ENCODE measurements around the gene MARCHF3.
"Not testable (repeated sequence)": the region's sequence is repeated elsewhere in the genome, so short reads cannot be mapped to it uniquely, and the experiment has no call there.

Gene MARCHF3

GRCh38 chr5:127011961-127012644 lies 18.3 kb downstream of the MARCHF3 start:
- no peak for DNase-seq

GRCh38 chr5:127011153-127011552 lies 19.2 kb downstream of the MARCHF3 start:
- DNase-seq = no peak

- DNase-seq = no peak
Measured at GRCh38 chr5:127010362-127010761, 20.0 kb downstream of the MARCHF3 start.

- no peak for DNase-seq
Measured at GRCh38 chr5:127009784-127010183, 20.6 kb downstream of the MARCHF3 start.

GRCh38 chr5:127008300-127008975 lies 21.9 kb downstream of the MARCHF3 start:
- no peak for DNase-seq

GRCh38 chr5:127007522-127007921 lies 22.8 kb downstream of the MARCHF3 start:
- DNase-seq = no peak

GRCh38 chr5:127006744-127007143 lies 23.6 kb downstream of the MARCHF3 start:
- DNase-seq = no peak

GRCh38 chr5:127005282-127005681 lies 25.1 kb downstream of the MARCHF3 start:
- not testable (repeated sequence) for DNase-seq

- DNase-seq = no peak
Measured at GRCh38 chr5:127004721-127005120, 25.6 kb downstream of the MARCHF3 start.

GRCh38 chr5:127003798-127004495 lies 26.4 kb downstream of the MARCHF3 start:
- DNase-seq = no peak

GRCh38 chr5:127002390-127002789 lies 28.0 kb downstream of the MARCHF3 start:
- DNase-seq = no peak

GRCh38 chr5:127001621-127002296 lies 28.6 kb downstream of the MARCHF3 start:
- DNase-seq = no peak

GRCh38 chr5:126998895-126999570 lies 31.3 kb downstream of the MARCHF3 start:
- DNase-seq = no peak

GRCh38 chr5:126998201-126998631 lies 32.1 kb downstream of the MARCHF3 start:
- peak; percentile 50 for DNase-seq

GRCh38 chr5:126995689-126996088 lies 34.7 kb downstream of the MARCHF3 start:
- no peak for DNase-seq

GRCh38 chr5:126995039-126995438 lies 35.3 kb downstream of the MARCHF3 start:
- no peak for DNase-seq

GRCh38 chr5:126994485-126994884 lies 35.9 kb downstream of the MARCHF3 start:
- no peak for DNase-seq

- DNase-seq = no peak
Measured at GRCh38 chr5:126988021-126988569, 42.3 kb downstream of the MARCHF3 start.

GRCh38 chr5:126987271-126987899 lies 43.0 kb downstream of the MARCHF3 start:
- no peak for DNase-seq

- DNase-seq = no peak
Measured at GRCh38 chr5:126984632-126985031, 45.7 kb downstream of the MARCHF3 start.

- DNase-seq = no peak
Measured at GRCh38 chr5:126983874-126984266, 46.5 kb downstream of the MARCHF3 start.

Data from left hindlimb (tissue), 1 donor.